Left renal pelvis (tissue), 4 donors: ENCODE data around the gene QPCT. TPM values are rescaled to one million over a fixed set of nuclear protein-coding genes. Genes with fewer than 3 reads are reported as not detected.
A peak's percentile ranks its signal among the peaks of the same experiment; 100 is the strongest.

Source experiments
- DNase-seq, 4 donors: peaks; one replicate each; pipeline ENCODE4 v3.0.0-alpha.2; 2013; ENCODE audit warnings: low read depth in 4 of 4, low spot score in 3 of 4
- polyA plus RNA-seq, 4 donors: library from polyadenylated mRNA; unstranded; fragments of 120-200 nt; gene quantifications; one replicate each; pipeline ENCODE4 v1.2.1, GENCODE V29; 2013; ENCODE audit not compliant: insufficient read length in 4 of 4

The QPCT gene
- polyA plus RNA-seq, 4 donors: 7.5 to 18.9 (median 13.8) TPM

DNA sequence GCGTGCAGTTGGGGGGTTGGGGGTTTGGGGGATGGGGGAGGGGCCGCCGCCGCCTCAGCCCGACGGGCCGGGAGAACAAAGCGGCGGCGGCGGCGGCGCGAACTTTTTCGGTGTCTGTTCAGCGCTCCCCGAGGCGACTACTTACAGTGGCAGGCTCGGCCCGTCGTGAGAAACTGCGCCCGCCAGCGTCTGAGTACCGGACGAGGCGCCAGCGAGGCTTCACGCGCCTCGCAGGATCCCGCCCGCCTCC lies 20.0 kb upstream of the QPCT start:
- peak in 1 of 4 donors; percentile 60 for DNase-seq

DNA sequence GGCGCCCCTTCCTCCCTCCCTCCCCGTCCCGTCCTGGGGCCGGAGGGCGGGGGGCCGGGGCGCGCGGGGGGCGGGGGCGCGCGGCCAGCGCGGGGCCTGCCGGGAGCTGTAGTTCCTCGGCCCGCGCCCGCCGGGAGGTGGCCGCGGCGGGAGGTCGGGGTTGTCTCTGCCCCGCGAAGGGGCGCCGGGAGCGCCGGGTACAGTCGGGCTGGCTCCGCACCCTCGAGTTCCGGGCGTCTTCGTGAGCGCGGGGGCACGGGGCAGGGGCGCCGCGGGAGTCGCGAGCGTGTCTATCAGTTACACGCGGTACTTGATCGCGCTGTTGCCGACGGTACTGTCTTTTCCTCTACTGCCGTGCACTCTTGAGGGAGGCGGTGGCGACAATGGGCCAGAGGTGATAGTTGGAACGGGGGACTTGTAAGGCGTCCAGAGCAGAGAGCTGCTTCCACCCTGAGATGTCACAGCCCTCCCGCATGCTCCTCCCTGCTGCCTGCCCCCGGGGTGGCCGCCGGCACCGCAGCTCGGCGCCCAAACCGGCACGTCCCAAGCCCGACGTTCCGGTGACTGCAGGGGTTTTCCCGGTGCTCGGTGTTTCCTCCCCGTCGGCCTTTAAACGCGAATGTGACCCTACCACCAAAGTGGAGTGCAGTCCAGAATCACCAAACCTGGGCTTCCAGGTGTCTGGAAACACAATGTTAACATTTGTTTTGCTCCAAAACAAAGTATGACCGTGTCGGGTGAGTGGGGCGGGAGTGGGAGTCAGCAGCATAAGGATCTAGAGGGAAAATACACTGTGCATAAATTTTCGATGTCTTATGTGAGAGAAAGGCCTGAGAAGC lies 19.4 kb upstream of the QPCT start, which contains the start of gene PRKD3:
Gene PRKD3 (minus strand): TSS at position 48 of the 839 bp plus-strand sequence. CDS start 8,309 bp downstream, outside the sequence.
- peak in 2 of 4 donors; percentile 53 to 63 for DNase-seq

GRCh38 chr2:37325625-37326071 lies 18.8 kb upstream of the QPCT start:
- DNase-seq: no peak

DNA sequence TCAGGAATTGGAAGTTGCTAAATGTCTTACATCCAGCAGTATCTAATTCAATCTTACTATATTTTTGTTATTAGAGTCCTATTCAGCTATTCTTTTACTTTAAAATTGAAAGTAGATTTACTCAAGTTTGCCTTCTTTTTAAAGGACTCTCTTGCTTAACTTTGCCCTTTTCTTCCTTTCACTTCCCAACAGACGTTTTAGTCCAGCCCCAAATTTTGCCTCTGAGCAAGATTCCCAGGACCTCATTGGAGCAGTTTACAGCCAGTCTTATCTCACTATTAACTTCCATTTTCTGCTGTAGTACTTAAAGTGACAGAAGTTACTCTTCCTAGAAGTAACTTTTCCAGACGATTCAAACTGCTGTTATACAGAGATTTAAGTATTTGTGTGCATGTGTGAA lies 18.1 kb upstream of the QPCT start:
- DNase-seq: no peak

GRCh38 chr2:37326866-37327634 lies 17.4 kb upstream of the QPCT start:
- DNase-seq: no peak

- no peak for DNase-seq
Observed at GRCh38 chr2:37330681-37331080, 13.7 kb upstream of the QPCT start.

GRCh38 chr2:37332560-37332959 lies 11.9 kb upstream of the QPCT start:
- DNase-seq: no peak

DNA sequence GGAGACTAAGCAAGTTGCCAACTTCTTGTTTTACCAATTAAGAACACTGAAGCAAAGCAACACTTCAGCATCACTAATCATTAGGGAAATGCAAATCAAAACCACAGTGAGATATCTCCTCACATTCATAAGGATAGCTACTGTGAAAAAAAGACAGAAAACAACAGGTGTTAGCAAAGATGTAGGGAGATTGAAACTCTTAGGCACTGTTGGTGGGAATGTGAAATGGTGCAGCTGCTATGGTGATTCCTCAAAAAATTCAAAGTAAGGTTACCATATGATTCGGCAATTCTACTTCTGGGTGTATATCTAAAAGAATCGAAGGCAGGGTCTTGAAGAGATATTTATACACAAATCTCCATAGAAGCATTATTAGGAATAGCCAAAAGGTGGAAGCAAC lies 11.2 kb upstream of the QPCT start:
- DNase-seq: no peak

- no peak for DNase-seq
Observed at GRCh38 chr2:37335604-37336003, 8.8 kb upstream of the QPCT start.

GRCh38 chr2:37337620-37338280 lies 6.7 kb upstream of the QPCT start:
- DNase-seq: no peak

GRCh38 chr2:37338933-37339332 lies 5.5 kb upstream of the QPCT start:
- no peak for DNase-seq

DNA sequence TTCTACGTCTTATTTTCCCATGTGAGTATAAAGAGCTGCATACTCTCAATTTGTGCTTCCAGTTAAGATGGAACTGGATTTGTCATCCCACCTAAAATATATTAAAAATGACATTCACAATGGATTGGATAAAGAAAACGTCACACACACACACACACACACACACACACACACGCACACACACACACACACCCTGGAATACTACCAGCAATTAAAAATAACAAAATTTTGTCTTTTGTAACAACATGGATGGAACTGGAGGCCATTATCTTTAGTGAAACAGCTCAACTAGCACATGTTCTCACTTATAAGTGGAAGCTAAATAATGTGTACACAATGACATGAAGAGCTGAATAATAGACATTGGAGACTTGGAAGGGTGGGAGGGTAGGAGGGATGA lies 3.8 kb upstream of the QPCT start:
- DNase-seq: no peak

DNA sequence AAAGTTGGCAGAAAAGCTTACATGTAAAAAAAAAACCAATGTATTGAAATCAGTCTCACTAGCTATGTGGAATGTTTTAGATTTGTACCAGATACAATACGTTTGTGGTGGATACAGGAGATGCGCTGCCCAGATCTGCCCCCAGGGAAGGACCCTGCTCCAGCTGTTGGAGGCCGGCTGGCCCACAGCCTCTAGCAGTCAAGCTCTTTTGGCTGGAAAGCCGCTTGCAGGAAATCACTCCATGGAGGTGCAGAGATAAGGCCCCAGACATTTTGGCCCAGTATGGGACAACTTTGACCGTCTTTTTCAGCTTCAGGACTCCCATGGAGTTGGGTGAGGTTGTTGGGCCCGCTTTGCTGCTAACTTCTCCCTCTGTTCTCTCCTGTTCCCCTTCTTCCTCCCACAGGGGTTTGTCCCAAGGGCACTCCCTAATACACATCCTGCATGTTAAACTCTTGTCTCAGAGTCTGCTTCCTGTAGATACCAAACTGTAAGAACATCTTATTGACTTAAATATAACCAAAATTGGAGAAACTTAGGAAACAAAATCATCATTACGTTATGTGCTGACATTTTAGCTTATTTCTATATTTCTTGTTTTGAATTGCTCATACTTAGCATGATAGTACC lies 1.7 kb upstream of the QPCT start:
- no peak for DNase-seq

GRCh38 chr2:37343537-37344434 lies 644 bp upstream of the QPCT start:
- DNase-seq: no peak

GRCh38 chr2:37348155-37348554 lies 3.7 kb downstream of the QPCT start:
- no peak for DNase-seq

GRCh38 chr2:37349231-37349860 lies 4.9 kb downstream of the QPCT start:
- no peak for DNase-seq

DNA sequence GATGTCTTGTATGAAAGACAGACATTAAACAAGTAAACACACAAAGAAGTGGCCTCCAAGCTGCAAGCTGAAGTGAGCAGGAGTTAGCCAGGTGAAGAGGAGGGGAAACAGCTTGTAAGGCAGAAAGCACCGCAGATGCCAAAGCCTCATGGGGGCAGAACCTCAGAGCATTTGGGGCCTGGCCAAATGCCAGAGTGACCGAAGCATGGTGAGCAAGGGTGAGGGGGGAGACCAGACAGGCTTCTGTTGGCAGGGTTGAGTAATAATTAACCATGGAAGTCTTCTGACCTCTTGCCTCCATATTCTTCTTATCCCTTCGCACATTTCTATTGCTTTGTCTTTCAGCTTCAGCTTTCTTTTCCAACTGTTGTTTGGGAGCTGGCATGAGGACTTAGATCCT lies 5.6 kb downstream of the QPCT start:
- DNase-seq: peak in 1 of 4 donors; percentile 46

- DNase-seq: no peak
Observed at GRCh38 chr2:37354531-37354930, 10.1 kb downstream of the QPCT start.

DNA sequence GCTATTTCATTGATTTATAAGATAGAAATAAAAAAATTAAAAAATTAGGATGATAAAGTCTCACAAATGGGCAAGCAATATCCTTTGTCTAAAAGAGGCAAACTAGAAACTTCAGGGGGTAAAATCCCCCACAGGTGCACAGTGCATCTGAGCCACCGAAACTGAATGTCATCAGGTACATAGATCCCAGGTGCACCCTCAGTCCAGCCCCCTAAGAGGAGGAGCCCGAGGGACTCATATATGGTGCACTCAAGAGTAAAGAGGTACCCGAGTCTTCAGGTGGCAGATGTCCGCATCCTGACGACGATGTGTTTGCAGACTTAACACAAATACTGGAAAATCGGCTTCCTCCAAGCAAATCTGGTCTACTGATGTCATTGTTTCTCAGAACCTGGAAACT lies 11.3 kb downstream of the QPCT start:
- no peak for DNase-seq

- no peak for DNase-seq
Observed at GRCh38 chr2:37356299-37356698, 11.9 kb downstream of the QPCT start.
